ENCODE data around the gene LIPK. TPM values are rescaled to one million over a fixed set of nuclear protein-coding genes. Genes with fewer than 3 reads are reported as not detected.

LIPK gene
- total and polyA plus RNA-seq, 2 experiments from 2014 or later = not detected

- in situ Hi-C loops (cut with MboI) = no loop called here
- no peaks in the 10 kb centered on the region; the same call in 1 of the 2 replicates for H3K4me1 ChIP-seq (ENCODE audit: insufficient read depth)
- no peak overlapping the region for H3K4me3 ChIP-seq
- H3K36me3 ChIP-seq (ENCODE audit: low read depth) = no peaks in the 10 kb centered on the region
- H3K79me2 ChIP-seq (ENCODE audit: insufficient read depth) = no peaks in the 10 kb centered on the region
- H3K27me3 ChIP-seq (replicated peaks; ENCODE audit: insufficient read depth) = no peaks in the 10 kb centered on the region
- DNase-seq = no peak
- no peak overlapping the region for H3K4me2 ChIP-seq (ENCODE audit: unreplicated experiment)
- H3F3A ChIP-seq (ENCODE audit: insufficient read depth) = no peaks in the 10 kb centered on the region
- WGBS, 2 experiments (ENCODE audit: low coverage in 1 of 2, low lambda C conversion rate in 2 of 2, missing lambda C conversion rate in 2 of 2) = 80 to 83% methylated on average over 1 of the region's 1 CpG
- H3K9me2 ChIP-seq (ENCODE audit: insufficient read depth) = no peaks in the 10 kb centered on the region
- no peaks in the 10 kb centered on the region for H3K9me3 ChIP-seq (ENCODE audit: low read depth)
- no peak overlapping the region for H2AFZ ChIP-seq
- no peak overlapping the region for H3K9ac ChIP-seq
- no peaks in the 10 kb centered on the region for H4K20me1 ChIP-seq (ENCODE audit: insufficient read depth)
- H3K27ac ChIP-seq = no peak overlapping the region
- no peak for TF ChIP-seq EZH2phosphoT487 (IDR thresholded peaks at IDR 0.05; ENCODE audit: insufficient read depth, low read depth)
- no peak for TF ChIP-seq EZH2 (IDR thresholded peaks at IDR 0.05; ENCODE audit: insufficient read depth, poor library complexity, severe bottlenecking)
These were observed 59.8 kb downstream of the LIPK start for GRCh38 chr10:88765816-88766215.

- no peaks in the 10 kb centered on the region for H3K27me3 ChIP-seq (replicated peaks; ENCODE audit: insufficient read depth)
- no peaks in the 10 kb centered on the region for H3K4me1 ChIP-seq (ENCODE audit: insufficient read depth)
- H3K9me2 ChIP-seq (ENCODE audit: insufficient read depth) = no peaks in the 10 kb centered on the region
- TF ChIP-seq EZH2phosphoT487 (IDR thresholded peaks at IDR 0.05; ENCODE audit: insufficient read depth, low read depth) = no peak
- no peak for TF ChIP-seq EZH2 (IDR thresholded peaks at IDR 0.05; ENCODE audit: insufficient read depth, poor library complexity, severe bottlenecking)
- H3K27ac ChIP-seq = no peak overlapping the region
- H3K4me3 ChIP-seq = no peak overlapping the region
- no peaks in the 10 kb centered on the region for H3F3A ChIP-seq (ENCODE audit: insufficient read depth)
- no peaks in the 10 kb centered on the region for H4K20me1 ChIP-seq (ENCODE audit: insufficient read depth)
- in situ Hi-C loops (cut with MboI) = no loop called here
- no peak for DNase-seq
- H3K9ac ChIP-seq = no peak overlapping the region
- 42 to 43% methylated on average over 1 of the region's 1 CpG for WGBS, 2 experiments (ENCODE audit: low coverage in 1 of 2, low lambda C conversion rate in 2 of 2, missing lambda C conversion rate in 2 of 2)
- no peaks in the 10 kb centered on the region for H3K79me2 ChIP-seq (ENCODE audit: insufficient read depth)
- no peaks in the 10 kb centered on the region for H3K9me3 ChIP-seq (ENCODE audit: low read depth)
- no peaks in the 10 kb centered on the region for H3K36me3 ChIP-seq (ENCODE audit: low read depth)
- H3K4me2 ChIP-seq (ENCODE audit: unreplicated experiment) = no peak overlapping the region
- no peak overlapping the region for H2AFZ ChIP-seq
These were observed 63.3 kb downstream of the LIPK start for GRCh38 chr10:88769384-88769783.

DNA sequence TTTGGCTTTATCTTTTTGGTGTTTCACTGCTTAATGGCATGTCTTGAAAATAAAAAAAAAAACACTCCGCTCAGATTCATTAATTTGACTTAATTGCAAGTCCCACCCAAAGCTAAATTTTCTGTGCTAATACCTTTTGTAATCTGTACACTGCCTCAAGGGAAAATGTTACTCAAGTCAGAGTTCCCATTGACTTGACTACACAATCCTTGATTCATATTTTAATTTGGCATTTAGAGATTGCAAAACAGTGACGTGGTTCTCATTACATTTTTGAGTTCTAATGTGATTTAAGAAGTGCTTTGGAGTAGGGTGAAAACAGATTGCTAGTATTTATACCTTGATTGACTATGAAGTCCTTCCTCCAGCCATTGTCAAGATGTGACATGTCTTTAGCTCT lies 75.2 kb downstream of the LIPK start:
- TF ChIP-seq EZH2 (IDR thresholded peaks at IDR 0.05; ENCODE audit: insufficient read depth, poor library complexity, severe bottlenecking) (no peak), EZH2phosphoT487 (IDR thresholded peaks at IDR 0.05; ENCODE audit: insufficient read depth, low read depth) (no peak)
- H3K4me2 ChIP-seq (ENCODE audit: unreplicated experiment) = no peak overlapping the region
- no peaks in the 10 kb centered on the region for H4K20me1 ChIP-seq (ENCODE audit: insufficient read depth)
- H3F3A ChIP-seq (ENCODE audit: insufficient read depth) = no peaks in the 10 kb centered on the region
- no peaks in the 10 kb centered on the region for H3K27me3 ChIP-seq (replicated peaks; ENCODE audit: insufficient read depth)
- no peaks in the 10 kb centered on the region for H3K36me3 ChIP-seq (ENCODE audit: low read depth)
- no peaks in the 10 kb centered on the region for H3K4me1 ChIP-seq (ENCODE audit: insufficient read depth)
- H3K9me2 ChIP-seq (ENCODE audit: insufficient read depth) = no peaks in the 10 kb centered on the region
- no peaks in the 10 kb centered on the region for H3K79me2 ChIP-seq (ENCODE audit: insufficient read depth)
- no peak overlapping the region for H3K4me3 ChIP-seq
- in situ Hi-C loops (cut with MboI) = no loop called here
- H2AFZ ChIP-seq = no peak overlapping the region
- DNase-seq = peak; percentile 19
- H3K9ac ChIP-seq = no peak overlapping the region
- 40 to 55% methylated on average over 2 of the region's 2 CpGs for WGBS, 2 experiments (ENCODE audit: low coverage in 1 of 2, low lambda C conversion rate in 2 of 2, missing lambda C conversion rate in 2 of 2)
- no peaks in the 10 kb centered on the region for H3K9me3 ChIP-seq (ENCODE audit: low read depth)
- H3K27ac ChIP-seq = no peak overlapping the region

DNA sequence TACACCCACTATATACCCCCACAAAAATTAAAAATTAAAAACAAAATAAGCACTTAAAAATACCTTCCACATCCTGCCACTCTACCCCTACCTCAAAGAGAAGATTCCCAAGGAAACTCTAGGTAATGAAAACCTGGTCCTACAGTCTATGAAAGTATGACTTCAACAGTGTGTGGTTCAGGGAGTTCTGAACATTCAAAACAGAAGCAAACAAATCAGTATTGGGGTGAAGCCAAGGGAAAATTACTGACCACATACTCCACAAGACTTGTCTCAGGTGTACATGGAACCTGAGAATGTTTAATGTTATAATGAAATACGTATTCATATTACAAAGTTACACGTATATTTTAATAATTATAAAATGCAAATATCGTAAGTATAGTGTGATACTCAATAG lies 76.2 kb downstream of the LIPK start:
- Histone ChIP-seq H4K20me1 (ENCODE audit: insufficient read depth) (no peaks in the 10 kb centered on the region), H3K27me3 (replicated peaks; ENCODE audit: insufficient read depth) (no peaks in the 10 kb centered on the region), H3K9me2 (ENCODE audit: insufficient read depth) (no peaks in the 10 kb centered on the region), H3F3A (ENCODE audit: insufficient read depth) (no peaks in the 10 kb centered on the region), H3K9ac (no peak overlapping the region), H3K79me2 (ENCODE audit: insufficient read depth) (no peaks in the 10 kb centered on the region), H3K27ac (no peak overlapping the region), H3K4me1 (ENCODE audit: insufficient read depth) (no peaks in the 10 kb centered on the region), H3K36me3 (ENCODE audit: low read depth) (no peaks in the 10 kb centered on the region), H2AFZ (no peak overlapping the region), H3K9me3 (ENCODE audit: low read depth) (no peaks in the 10 kb centered on the region), H3K4me2 (ENCODE audit: unreplicated experiment) (no peak overlapping the region), H3K4me3 (no peak overlapping the region)
- TF ChIP-seq EZH2phosphoT487 (IDR thresholded peaks at IDR 0.05; ENCODE audit: insufficient read depth, low read depth) (no peak), EZH2 (IDR thresholded peaks at IDR 0.05; ENCODE audit: insufficient read depth, poor library complexity, severe bottlenecking) (no peak)
- 55 to 57% methylated on average over 3 of the region's 3 CpGs for WGBS, 2 experiments (ENCODE audit: low coverage in 1 of 2, low lambda C conversion rate in 2 of 2, missing lambda C conversion rate in 2 of 2)
- in situ Hi-C loops (cut with MboI) = no loop called here
- DNase-seq = no peak

DNA sequence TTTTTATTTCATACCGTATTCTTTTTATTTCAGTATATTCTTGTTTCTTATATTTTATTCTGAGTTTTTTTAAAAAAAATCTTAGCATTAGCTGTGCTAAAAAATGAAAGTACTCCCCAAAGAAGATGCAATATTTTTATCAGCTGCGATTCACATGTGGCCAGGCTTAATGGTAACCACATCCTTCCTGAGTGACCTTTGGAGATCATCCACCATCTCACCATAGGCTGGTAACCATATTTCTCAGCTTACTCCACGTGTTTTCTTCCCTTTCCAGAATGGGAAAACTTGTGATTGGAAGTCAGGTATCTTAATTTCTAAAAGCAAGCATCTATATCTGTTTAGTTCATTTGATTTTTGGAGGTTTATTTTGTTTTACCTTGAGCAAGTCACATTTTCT lies 77.7 kb downstream of the LIPK start:
- no peaks in the 10 kb centered on the region for H3K27me3 ChIP-seq (replicated peaks; ENCODE audit: insufficient read depth)
- H3K27ac ChIP-seq = no peak overlapping the region
- H3K79me2 ChIP-seq (ENCODE audit: insufficient read depth) = no peaks in the 10 kb centered on the region
- H3K4me1 ChIP-seq (ENCODE audit: insufficient read depth) = no peaks in the 10 kb centered on the region
- H3K4me2 ChIP-seq (ENCODE audit: unreplicated experiment) = no peak overlapping the region
- no peak for TF ChIP-seq EZH2 (IDR thresholded peaks at IDR 0.05; ENCODE audit: insufficient read depth, poor library complexity, severe bottlenecking)
- TF ChIP-seq EZH2phosphoT487 (IDR thresholded peaks at IDR 0.05; ENCODE audit: insufficient read depth, low read depth) = no peak
- no peaks in the 10 kb centered on the region for H3F3A ChIP-seq (ENCODE audit: insufficient read depth)
- H2AFZ ChIP-seq = no peak overlapping the region
- no peak overlapping the region for H3K4me3 ChIP-seq
- H3K9ac ChIP-seq = no peak overlapping the region
- H4K20me1 ChIP-seq (ENCODE audit: insufficient read depth) = no peaks in the 10 kb centered on the region
- no peak for DNase-seq
- H3K9me3 ChIP-seq (ENCODE audit: low read depth) = no peaks in the 10 kb centered on the region
- H3K36me3 ChIP-seq (ENCODE audit: low read depth) = no peaks in the 10 kb centered on the region
- in situ Hi-C loops (cut with MboI) = no loop called here
- 54 to 63% methylated on average over 3 of the region's 3 CpGs for WGBS, 2 experiments (ENCODE audit: low coverage in 1 of 2, low lambda C conversion rate in 2 of 2, missing lambda C conversion rate in 2 of 2)
- no peaks in the 10 kb centered on the region for H3K9me2 ChIP-seq (ENCODE audit: insufficient read depth)
